Tibial nerve (tissue), 3 donors: ENCODE results near the gene PLEKHO2.

ENCODE experiments used
- CTCF ChIP-seq, 5 experiments: fragments of 200-600 bp in 3 of 5; fragments of 450-650 bp in 2 of 5; sonication (generic) in 3 of 5; IDR thresholded peaks; one replicate each; pipeline ENCODE4 v1.5.1; 2016 to 2019; ENCODE audit warnings: antibody characterized with exemption in 5 of 5, mild to moderate bottlenecking in 3 of 5, moderate library complexity in 2 of 5
- POLR2A ChIP-seq, 2 donors: fragments of 450-650 bp; IDR thresholded peaks; one replicate each; pipeline ENCODE4 v1.6.1; 2017; ENCODE audit warnings: antibody characterized with exemption in 2 of 2, mild to moderate bottlenecking in 2 of 2, moderate library complexity in 2 of 2

GRCh38 chr15:64878705-64879104 lies 37.0 kb downstream of the PLEKHO2 start:
- TF ChIP-seq CTCF (IDR thresholded peaks at IDR 0.05) (no peak), POLR2A (IDR thresholded peaks at IDR 0.05) (no peak)
